Measurements from ENCODE around the gene SH2B3. TPM values are rescaled to one million over a fixed set of nuclear protein-coding genes. Genes with fewer than 3 reads are reported as not detected.

SH2B3 gene
- total RNA-seq, 1 experiment from 2014 or later: 40.3 TPM

- H3K27ac Mint-ChIP-seq: no peak overlapping the region
These were observed 3.7 kb downstream of the SH2B3 start for GRCh38 chr12:111409403-111409779.

More at GRCh38 chr12:111409403-111409779, 3.7 kb downstream of the SH2B3 start:
- Histone ChIP-seq H3K27ac (ENCODE audit: insufficient read length, low read depth, low read length) (no peak overlapping the region), H3K9ac (ENCODE audit: extremely low read depth, insufficient read length, low read length) (no peak overlapping the region), H3T11ph (ENCODE audit: low read length) (no peak overlapping the region), H4K5ac (ENCODE audit: insufficient read length, low read depth, low read length) (no peak overlapping the region), H2BK15ac (ENCODE audit: low read depth, low read length) (no peak overlapping the region), H3K79me1 (ENCODE audit: insufficient read depth, low read depth, low read length, poor library complexity, severe bottlenecking) (peaks cover 8% of the 10 kb centered on the region), H3K4me2 (ENCODE audit: insufficient read depth, insufficient read length, low read length) (no peak overlapping the region), H3K79me2 (ENCODE audit: insufficient read depth, low read length) (peaks cover 47% of the 10 kb centered on the region; the same call in 1 of the 2 replicates), H3K4ac (ENCODE audit: low read depth, low read length) (no peak overlapping the region), H2AK5ac (ENCODE audit: insufficient read length, low read length) (no peak overlapping the region), H2BK12ac (ENCODE audit: insufficient read length, low read depth, low read length) (no peak overlapping the region), H4K20me1 (ENCODE audit: control insufficient read depth, insufficient read depth, insufficient read length) (no peaks in the 10 kb centered on the region), H3K14ac (ENCODE audit: insufficient read depth, low read length) (no peak overlapping the region; the same call in 1 of the 2 replicates), H3K23ac (ENCODE audit: insufficient read length, low read depth, low read length) (no peak overlapping the region), H3K23me2 (ENCODE audit: insufficient read length, low read depth, low read length, poor library complexity, severe bottlenecking) (peaks cover 13% of the 10 kb centered on the region), H4K91ac (ENCODE audit: insufficient read length, low read depth, low read length) (no peak overlapping the region), H2AFZ (ENCODE audit: low read length) (no peak overlapping the region), H2BK5ac (ENCODE audit: insufficient read length, low read length) (no peak overlapping the region), H3K18ac (ENCODE audit: insufficient read length, low read depth, low read length) (no peak overlapping the region), H2BK20ac (ENCODE audit: low read depth, low read length, poor library complexity, severe bottlenecking) (no peak overlapping the region), H2BK120ac (ENCODE audit: low read depth, low read length, poor library complexity, severe bottlenecking) (no peak overlapping the region), H3K56ac (ENCODE audit: insufficient read length, low read depth, low read length) (no peak overlapping the region), H3K9me3 (ENCODE audit: control insufficient read depth, low read depth, low read length) (no peaks in the 10 kb centered on the region), H3K4me1 (ENCODE audit: insufficient read depth, low read length) (peaks cover 6% of the 10 kb centered on the region), H4K8ac (replicated peaks; ENCODE audit: insufficient read length, low read depth, low read length) (no peak overlapping the region), H3K27me3 (ENCODE audit: insufficient read depth, low read length) (no peaks in the 10 kb centered on the region)
- H3K27me3 Mint-ChIP-seq (ENCODE audit: low read depth): no peaks in the 10 kb centered on the region; the same call in none of the 2 replicates
- no peak for DNase-seq
- H3K4me1 Mint-ChIP-seq: peaks cover 58 to 67% of the 10 kb centered on the region in 2 experiments
- no peaks in the 10 kb centered on the region for H3K9me3 Mint-ChIP-seq
- TF ChIP-seq CTCF (conservative IDR thresholded peaks at IDR 0.05): no peak
- H3K4me3 Mint-ChIP-seq: no peak overlapping the region
- H3K36me3 Mint-ChIP-seq (ENCODE audit: insufficient read depth in 1 of 3, low read depth in 3 of 3): no peaks in the 10 kb centered on the region
- no CpG with 5 or more reads among the region's 15 CpGs for WGBS (ENCODE audit: extremely low coverage, insufficient read length, low lambda C conversion rate)

Data from H9 (cell line).